ENCODE results near the gene PRPF40A. TPM values are rescaled to one million over a fixed set of nuclear protein-coding genes. Genes with fewer than 3 reads are reported as not detected.

Gene PRPF40A
- total and polyA plus RNA-seq, 2 donors (not counting 1 experiment from before 2014, with no cell fraction given) = 91.7 to 105 TPM

- Histone ChIP-seq H3K79me2 (ENCODE audit: control insufficient read depth, insufficient read depth, low read length) (no peaks in the 10 kb centered on the region), H3K4me3 (replicated peaks in 1 of 4; ENCODE audit: control extremely low read depth in 1 of 4, insufficient read depth in 1 of 4, low read depth in 3 of 4, low read length in 4 of 4) (no peak overlapping the region), H3K9me3 (ENCODE audit: control insufficient read depth, insufficient read depth, low read depth, low read length) (no peaks in the 10 kb centered on the region), H2AFZ (ENCODE audit: low read length) (no peak overlapping the region), H3K4me1 (ENCODE audit: control insufficient read depth, extremely low read depth, insufficient read depth, low read length) (no peaks in the 10 kb centered on the region), H3K9ac (ENCODE audit: insufficient read depth, low read length) (no peak overlapping the region), H4K20me1 (ENCODE audit: control insufficient read depth, extremely low read depth, insufficient read depth, low read length) (no peaks in the 10 kb centered on the region), H3K36me3 (ENCODE audit: control insufficient read depth, insufficient read depth, low read length) (no peaks in the 10 kb centered on the region), H3K27me3 (ENCODE audit: control insufficient read depth, insufficient read depth, low read length) (no peaks in the 10 kb centered on the region), H3K27ac (ENCODE audit: insufficient read depth, low read length) (no peak overlapping the region), H3K4me2 (ENCODE audit: extremely low read depth, insufficient read depth, low read length) (no peak overlapping the region)
- no peak for DNase-seq (ENCODE audit: low read depth in 2 of 2)
- no peak for TF ChIP-seq EZH2 (IDR thresholded peaks at IDR 0.05; ENCODE audit: low read length, missing control alignments)
- no peak for TF ChIP-seq CTCF (conservative IDR thresholded peaks at IDR 0.05 in 1 of 2, IDR thresholded peaks at IDR 0.05 in 1 of 2; ENCODE audit: low read depth in 1 of 2, low read length in 2 of 2)
Observed at GRCh38 chr2:152629202-152629601, 88.1 kb downstream of the PRPF40A start.

GRCh38 chr2:152627351-152627957 lies 89.8 kb downstream of the PRPF40A start:
- Histone ChIP-seq H3K27ac (ENCODE audit: insufficient read depth, low read length) (no peak overlapping the region), H3K4me2 (ENCODE audit: extremely low read depth, insufficient read depth, low read length) (no peak overlapping the region), H4K20me1 (ENCODE audit: control insufficient read depth, extremely low read depth, insufficient read depth, low read length) (no peaks in the 10 kb centered on the region), H3K9ac (ENCODE audit: insufficient read depth, low read length) (no peak overlapping the region), H3K4me3 (replicated peaks in 1 of 4; ENCODE audit: control extremely low read depth in 1 of 4, insufficient read depth in 1 of 4, low read depth in 3 of 4, low read length in 4 of 4) (no peak overlapping the region), H3K4me1 (ENCODE audit: control insufficient read depth, extremely low read depth, insufficient read depth, low read length) (no peaks in the 10 kb centered on the region), H3K36me3 (ENCODE audit: control insufficient read depth, insufficient read depth, low read length) (no peaks in the 10 kb centered on the region), H2AFZ (ENCODE audit: low read length) (no peak overlapping the region), H3K79me2 (ENCODE audit: control insufficient read depth, insufficient read depth, low read length) (no peaks in the 10 kb centered on the region), H3K27me3 (ENCODE audit: control insufficient read depth, insufficient read depth, low read length) (no peaks in the 10 kb centered on the region), H3K9me3 (ENCODE audit: control insufficient read depth, insufficient read depth, low read depth, low read length) (no peaks in the 10 kb centered on the region)
- TF ChIP-seq CTCF (conservative IDR thresholded peaks at IDR 0.05 in 1 of 2, IDR thresholded peaks at IDR 0.05 in 1 of 2; ENCODE audit: low read depth in 1 of 2, low read length in 2 of 2) (peak; percentile 67 to 70), EZH2 (IDR thresholded peaks at IDR 0.05; ENCODE audit: low read length, missing control alignments) (no peak)
- DNase-seq (ENCODE audit: low read depth in 2 of 2) = peak; percentile 42 to 72

GRCh38 chr2:152626911-152627339 lies 90.3 kb downstream of the PRPF40A start:
- no peak overlapping the region for H3K9ac ChIP-seq (ENCODE audit: insufficient read depth, low read length)
- H2AFZ ChIP-seq (ENCODE audit: low read length) = no peak overlapping the region
- H3K4me1 ChIP-seq (ENCODE audit: control insufficient read depth, extremely low read depth, insufficient read depth, low read length) = no peaks in the 10 kb centered on the region
- H3K36me3 ChIP-seq (ENCODE audit: control insufficient read depth, insufficient read depth, low read length) = no peaks in the 10 kb centered on the region
- H3K27me3 ChIP-seq (ENCODE audit: control insufficient read depth, insufficient read depth, low read length) = no peaks in the 10 kb centered on the region
- peak in 1 of 2 donors; percentile 46 for DNase-seq (ENCODE audit: low read depth in 2 of 2)
- H3K4me3 ChIP-seq (replicated peaks in 1 of 4; ENCODE audit: control extremely low read depth in 1 of 4, insufficient read depth in 1 of 4, low read depth in 3 of 4, low read length in 4 of 4) = no peak overlapping the region
- H3K27ac ChIP-seq (ENCODE audit: insufficient read depth, low read length) = no peak overlapping the region
- TF ChIP-seq EZH2 (IDR thresholded peaks at IDR 0.05; ENCODE audit: low read length, missing control alignments) (no peak), CTCF (conservative IDR thresholded peaks at IDR 0.05 in 1 of 2, IDR thresholded peaks at IDR 0.05 in 1 of 2; ENCODE audit: low read depth in 1 of 2, low read length in 2 of 2) (no peak)
- H3K4me2 ChIP-seq (ENCODE audit: extremely low read depth, insufficient read depth, low read length) = peak overlapping the region; percentile 2
- no peaks in the 10 kb centered on the region for H3K9me3 ChIP-seq (ENCODE audit: control insufficient read depth, insufficient read depth, low read depth, low read length)
- H4K20me1 ChIP-seq (ENCODE audit: control insufficient read depth, extremely low read depth, insufficient read depth, low read length) = no peaks in the 10 kb centered on the region
- no peaks in the 10 kb centered on the region for H3K79me2 ChIP-seq (ENCODE audit: control insufficient read depth, insufficient read depth, low read length)
